ENCODE measurements around the gene HAGHL.
A peak's percentile ranks its signal among the peaks of the same experiment; 100 is the strongest.
"Not testable (repeated sequence)": the region's sequence is repeated elsewhere in the genome, so short reads cannot be mapped to it uniquely, and the experiment has no call there.

The HAGHL gene

DNA sequence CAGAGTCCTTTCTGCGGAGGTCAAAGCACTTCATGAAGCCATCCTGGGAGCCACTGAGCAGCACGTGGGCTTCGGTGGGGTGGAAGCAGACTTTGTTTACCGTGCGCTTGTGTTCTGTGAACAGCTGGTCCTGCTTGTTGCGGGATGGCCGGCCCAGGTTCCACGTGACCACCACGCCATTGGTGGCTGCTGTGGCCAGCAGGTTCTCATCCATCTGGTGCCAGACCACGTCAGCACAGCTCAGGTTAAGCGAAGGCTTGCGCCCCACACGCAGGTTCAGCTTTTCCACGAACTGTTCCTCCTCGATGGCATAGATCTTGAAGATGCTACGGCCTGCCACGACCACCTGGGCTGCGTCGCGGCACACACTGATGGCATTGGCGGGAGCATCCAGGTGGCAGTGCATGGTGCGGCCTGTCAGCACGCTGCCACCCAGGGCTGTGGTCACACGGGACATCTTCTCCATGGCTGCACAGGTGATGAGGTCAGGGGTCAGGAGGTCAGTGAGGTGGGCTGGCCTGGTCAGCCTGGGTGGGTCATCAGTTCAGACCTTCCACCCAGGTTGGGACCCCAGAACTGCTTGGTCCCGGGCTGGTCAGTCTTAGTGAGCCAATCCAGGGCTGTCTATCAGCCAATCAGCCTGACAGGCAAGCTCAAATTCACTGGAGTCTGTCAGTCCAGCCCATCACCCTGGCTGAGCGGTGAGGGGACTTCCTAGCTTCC lies 37.6 kb upstream of the HAGHL start:
- DNase-seq: no peak

DNA sequence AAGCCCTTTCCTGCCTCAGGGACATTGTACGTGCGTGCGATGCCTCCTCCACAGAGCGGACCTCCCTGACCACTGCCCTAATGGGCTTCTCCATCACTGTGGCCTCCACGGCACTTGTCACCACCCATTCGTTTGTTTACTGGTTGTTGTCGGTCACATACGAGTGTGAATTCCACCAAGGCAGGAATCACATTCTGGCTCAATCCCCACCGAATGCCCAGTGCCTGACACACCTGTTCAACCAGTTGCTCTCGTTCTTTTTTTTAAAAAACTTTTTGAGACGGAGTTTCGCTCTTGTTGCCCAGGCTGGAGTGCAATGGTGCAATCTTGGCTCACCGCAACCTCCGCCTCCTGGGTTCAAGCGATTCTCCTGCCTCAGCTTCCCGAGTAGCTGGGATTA lies 35.7 kb upstream of the HAGHL start:
- DNase-seq: not testable (repeated sequence)

DNA sequence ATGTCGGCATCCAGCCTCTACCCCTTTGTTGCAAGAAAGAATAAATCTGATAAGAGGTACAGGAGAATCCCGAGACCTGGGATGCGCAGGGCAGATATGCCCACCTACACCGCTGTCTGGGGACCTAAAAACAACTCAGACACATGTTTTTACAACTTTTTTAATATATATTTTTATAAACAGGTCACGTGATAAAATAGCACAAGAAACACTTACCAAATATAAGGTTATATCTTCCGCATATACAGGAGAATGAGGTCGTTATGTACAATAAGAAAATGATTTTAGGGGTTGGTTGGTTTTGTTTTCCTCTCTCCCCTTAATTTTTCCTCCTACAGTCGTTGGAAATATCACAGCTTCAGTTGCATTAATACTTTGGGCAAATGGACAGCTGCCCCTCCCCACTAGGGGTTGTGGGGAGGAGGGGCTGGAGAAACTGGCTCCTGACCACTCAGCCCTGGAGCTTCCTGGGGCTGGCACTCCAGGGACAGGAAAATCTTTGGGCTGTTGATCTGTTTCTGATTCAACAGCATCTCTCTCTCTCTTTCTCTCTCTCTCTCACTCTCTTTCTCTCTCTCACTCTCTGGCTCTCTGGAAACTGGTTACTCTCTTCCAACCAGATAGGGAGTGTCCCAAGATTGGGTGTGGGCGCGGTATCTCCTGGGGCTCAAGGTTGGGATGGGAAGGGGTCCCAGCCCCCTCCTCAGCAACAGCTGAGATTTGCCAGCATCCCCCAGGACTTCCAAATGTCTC lies 34.4 kb upstream of the HAGHL start:
- no peak for DNase-seq

DNA sequence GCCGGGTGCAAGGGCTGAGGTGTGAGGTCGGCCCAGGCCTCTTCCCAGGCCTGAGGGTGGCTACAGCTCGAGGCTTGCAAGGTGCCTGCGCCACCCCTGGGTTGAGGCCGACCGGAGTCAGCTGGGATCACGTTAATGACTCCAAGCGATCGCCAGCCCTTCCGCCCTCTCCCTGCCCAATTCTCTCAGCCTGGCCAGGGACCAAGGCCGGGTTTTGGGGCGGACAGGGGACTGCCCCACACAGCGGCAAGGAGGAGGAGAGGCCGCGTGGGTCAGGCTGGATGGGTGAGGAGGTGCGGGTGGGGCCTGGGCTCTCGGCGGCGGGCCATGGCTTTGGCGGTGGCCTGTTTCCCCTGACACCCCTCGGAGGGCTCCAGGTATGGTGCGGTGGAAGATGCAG lies 33.5 kb upstream of the HAGHL start:
- DNase-seq: no peak

DNA sequence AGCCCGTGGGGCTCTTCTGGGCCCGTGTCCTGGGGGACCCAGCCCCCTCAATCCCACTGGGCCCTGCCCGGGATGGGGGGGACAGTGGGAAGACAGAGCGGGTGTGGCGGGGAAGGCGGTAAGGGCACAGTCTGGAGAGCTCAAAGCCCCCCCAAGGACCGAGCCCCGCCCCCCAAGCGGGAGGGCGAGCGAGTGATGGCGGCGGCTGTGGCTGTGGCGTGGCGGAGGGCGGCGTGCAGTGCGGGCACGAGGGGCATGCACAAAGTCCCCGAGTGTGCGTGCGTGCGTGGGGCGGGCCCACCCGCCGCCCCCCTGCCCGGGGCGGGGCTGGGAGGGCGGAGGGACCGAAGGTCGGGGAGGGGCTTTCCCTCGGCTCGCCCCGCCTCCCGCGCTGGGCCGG lies 33.1 kb upstream of the HAGHL start:
- DNase-seq: no peak

DNA sequence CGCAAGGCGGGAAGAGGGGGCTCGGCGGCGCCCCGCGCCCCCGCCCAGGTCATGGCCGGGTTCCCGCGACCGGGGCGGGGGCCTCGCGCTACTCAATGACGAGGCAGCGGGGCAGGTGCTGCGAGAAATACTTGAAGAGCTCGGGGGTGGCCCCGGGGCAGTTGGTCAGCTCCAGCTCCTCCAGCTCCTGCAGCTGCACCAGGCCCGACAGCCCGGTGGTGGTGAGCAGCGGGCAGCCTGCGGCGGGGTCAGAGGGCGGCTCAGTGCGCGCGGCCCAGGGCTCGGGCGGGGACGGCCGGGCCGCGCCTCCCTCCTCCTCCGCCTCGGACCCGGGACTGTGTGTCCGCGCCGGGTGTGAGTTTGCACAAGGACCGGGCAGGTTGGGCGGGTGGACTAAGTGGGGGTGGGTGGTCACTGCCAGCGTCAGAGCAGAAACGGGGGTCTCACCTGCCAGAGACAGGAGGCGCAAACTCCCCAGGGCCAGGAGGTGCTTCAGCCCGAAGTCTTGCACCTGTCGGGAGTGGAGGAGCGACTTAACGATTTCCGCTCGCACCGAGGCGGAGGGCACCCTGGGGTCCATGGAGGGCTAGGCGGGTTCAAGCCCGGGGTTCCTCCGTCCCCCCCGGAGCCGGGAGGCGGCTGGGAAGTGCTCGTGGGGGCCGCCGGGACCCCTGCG lies 32.6 kb upstream of the HAGHL start:
- DNase-seq: no peak

DNA sequence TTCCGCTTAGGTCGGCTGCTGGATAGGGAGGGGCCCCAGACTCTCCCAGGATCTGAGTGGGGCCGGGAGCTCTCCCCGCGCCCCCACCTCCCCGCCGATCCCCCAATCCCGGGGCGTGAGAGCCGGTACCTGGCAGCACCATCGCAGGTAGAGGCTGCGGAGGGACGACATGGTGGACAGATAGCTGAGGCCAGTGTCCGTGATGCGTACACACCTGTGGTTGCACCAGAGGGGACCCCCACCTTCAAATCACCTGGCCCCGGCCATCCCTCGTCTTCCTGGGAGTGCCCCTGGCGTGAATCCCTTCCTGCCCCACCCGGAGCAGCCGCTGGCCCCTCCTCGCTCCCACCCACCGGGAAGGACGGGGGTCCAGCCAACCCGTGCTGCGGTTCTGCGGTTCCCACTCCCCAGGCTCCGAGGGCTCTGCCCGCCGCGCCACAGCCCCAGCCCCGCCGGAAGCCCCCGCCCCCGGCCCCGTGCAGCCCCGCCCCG lies 32.0 kb upstream of the HAGHL start:
- DNase-seq: no peak

DNA sequence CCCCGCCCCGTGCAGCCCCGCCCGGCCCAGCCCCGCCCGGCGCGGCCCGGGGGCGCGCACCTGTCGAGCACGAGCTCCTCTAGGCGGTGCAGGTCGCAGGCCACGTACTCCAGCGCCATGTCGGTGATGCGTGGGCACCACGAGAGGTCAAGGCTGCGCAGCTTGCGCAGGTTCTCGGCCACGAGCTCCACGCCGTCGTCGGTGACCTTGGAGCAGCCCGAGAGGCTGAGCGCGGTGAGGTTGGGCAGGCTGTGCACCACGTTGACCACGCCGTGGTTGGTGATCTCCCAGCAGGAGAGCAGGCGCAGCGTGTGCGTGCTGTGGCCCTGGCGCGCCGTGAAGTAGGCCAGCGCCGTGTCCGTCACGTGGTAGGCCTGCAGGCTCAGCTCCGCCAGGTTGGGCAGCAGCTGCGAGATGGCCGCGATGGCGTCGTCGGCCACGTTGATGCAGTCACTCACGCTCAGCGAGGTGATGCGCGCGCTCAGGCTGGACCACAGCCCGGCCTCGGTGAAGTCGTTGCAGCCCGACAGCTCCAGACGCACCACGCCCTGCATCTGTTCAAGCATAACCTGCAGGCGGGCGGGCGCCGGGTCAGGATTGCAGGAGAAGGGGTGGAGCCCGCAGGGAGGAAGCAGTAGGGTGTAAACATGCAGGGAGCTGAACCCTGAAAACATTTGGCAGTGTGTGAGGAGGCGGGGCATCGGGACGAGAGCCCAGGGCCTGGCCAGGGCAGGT lies 31.4 kb upstream of the HAGHL start:
- peak; percentile 71 for DNase-seq

DNA sequence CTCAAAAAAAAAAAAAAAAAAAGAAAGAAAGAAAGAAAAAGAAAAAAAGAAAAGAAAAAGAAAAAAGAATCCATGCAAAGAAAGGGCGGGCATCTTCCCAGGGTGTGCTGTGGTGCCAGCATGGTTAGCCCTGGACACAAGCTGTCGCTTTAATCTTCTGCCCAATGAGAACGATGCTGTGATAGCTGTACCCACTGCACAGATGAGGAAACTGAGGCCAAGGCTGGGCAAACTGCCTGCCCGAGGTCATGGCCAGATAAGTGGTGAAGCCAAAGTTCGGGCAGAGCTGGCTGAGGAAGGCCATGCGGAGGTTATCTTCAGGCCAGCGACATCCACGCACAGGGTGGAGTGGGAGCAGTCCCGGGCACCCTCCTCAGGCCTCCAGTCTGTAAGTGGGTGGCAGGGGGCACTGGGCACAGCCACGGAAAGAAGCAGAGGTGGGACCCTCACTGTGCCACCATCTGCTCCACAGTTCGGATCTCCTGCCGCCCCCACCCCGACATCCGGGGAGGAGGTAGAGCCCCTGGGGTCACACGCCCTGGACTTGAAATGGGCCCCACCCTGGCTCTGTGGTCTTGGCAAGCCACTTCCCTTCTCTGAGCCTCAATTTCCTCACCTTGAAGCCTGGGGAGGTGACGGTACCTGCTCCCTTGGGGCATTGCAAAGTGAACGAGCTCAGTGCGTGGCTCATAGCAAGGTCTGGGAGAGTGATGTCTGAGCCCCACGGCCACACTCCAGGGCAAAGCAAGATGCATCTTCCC lies 27.8 kb upstream of the HAGHL start:
- DNase-seq: peak; percentile 45

DNA sequence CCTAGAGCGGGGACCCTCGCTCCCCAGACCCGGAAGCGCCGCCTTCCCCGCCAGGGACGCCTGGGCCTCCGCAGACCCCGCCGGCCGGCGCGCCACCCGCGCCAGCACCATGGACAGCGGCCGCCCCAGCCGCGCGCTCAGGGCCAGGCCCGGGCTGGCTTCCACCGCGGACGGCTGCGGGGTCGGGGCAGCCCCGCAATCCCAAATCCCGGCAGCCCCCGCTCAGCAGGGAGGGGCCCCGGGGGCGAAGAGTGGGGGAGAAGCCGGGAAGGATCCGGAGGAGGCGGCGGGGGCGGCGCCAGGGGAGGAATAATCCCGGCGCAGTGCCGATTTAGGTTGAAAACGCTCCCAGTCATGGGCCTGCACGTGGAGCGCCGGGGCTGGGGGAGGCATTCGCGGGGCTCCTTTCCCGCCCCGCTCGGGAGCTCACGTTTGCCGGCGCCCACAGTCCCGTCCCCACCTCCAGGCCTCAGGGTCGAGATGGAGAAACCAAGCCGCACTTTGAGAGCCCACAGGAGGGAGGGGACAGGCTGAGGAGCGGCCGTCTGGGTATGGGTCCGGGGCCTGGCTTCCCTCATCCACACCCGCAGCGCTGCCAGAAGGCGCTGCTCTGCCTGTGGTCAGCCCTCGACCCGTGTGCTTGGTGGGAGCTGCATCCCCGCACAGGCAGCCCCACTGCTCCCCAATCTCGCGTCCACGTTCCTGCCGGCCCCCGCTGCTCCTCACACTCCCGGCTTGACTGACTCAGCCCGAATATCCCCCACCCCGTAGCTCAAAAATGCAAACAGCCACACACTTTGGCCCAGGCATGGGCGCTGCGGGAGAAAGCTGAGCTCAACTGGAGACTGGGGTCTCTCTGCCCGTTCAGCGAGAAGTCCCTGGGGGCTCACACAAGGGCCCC lies 26.0 kb upstream of the HAGHL start:
- peak; percentile 50 for DNase-seq

DNA sequence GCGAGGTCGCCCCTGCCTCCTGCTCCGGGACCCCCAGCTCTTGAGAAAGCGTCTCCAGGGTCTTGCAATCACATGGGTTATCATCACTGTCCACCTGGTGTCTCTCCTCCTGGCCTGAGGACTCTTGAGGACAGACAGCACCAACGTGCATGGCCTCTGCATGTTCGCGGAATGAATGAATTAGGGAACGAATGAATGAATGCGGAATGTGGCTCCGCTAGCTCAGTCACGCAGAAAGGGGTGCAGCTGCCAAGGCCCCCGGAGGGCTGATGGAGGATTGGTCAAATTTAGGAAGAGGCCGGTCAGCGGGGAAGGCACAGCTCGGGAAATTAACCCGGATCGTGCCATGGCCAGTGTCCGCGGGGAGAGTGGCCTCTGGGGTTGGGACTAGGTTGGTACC lies 24.6 kb upstream of the HAGHL start:
- DNase-seq: no peak

DNA sequence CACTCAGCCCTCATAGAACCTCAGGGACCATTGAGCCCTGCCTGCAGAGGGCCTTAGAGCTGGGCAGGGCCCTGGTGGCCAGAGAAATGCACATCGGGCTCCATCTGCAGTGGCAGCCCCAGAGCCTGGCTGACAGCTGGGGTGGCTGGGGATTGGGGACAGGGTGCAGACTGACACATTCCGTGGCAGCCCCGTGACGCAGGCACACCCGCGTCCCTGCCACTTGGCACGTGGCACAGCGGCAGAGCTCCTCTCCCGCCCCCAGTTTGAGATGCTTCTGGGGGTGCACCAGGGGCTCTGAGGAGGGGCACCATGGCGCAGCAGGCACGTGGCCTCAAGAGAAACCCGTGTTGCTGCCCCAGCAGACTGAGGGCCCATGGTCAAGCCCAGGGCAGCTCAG lies 23.5 kb upstream of the HAGHL start:
- DNase-seq: no peak

DNA sequence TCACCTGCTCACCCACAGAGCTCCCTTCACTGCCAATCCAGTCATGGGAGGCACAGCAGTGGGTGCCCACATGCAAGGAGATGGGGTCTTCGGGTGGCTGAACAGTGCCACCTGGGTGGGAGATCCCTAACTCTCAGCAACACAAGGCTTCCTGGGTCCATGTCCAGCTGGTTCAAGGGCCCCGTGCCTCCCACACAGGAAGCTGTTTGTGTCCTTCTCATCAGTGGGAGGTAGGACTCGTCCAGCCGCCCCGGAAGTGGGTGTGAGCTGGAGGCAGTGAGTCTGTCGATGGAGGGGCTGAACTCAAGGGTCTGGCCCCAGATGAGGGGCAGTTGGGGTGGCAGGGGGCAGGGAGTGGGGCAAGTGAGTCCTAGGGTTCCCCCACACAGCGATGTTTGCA lies 22.9 kb upstream of the HAGHL start:
- DNase-seq: no peak

DNA sequence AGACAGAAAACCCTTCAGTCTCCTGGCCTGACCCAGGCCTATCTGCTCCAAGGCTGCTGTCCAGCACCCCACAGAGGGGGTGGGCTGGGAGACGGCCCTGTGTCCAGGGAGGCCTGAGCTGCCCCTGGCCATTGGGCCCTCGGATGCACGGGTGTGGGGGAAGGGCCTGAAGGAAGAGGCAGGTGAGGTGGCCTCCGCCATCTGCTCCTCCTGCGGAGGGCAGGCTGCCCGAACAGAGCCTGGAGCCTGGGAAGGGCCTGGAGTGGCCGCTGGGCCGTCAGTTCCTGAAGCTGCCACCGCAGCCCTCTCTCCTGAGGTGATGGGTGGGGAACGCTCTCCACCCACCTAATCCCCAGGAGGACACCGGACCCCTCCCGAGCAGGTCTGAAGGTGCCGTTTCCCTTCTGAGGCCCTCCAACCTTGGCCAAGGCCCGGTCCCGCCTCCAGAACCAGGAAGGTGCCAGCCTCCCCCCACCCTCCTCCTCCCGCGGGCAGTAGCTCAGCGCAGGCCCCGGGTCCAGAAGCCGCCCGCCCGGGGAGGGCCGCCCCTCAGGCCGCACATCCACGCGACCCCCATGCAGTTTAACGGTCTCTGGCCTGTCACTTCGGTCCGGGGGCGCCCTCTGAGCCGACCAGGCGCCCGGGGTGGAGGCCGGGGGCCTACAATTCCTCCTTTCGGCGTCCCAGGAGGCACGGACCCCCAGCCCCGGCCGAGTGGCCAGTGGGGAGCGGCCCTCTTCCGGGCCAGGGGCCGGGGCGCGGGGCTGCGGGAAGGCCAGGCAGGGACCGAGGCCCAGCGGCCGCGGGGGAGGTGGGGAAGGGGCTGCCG lies 22.1 kb upstream of the HAGHL start:
- DNase-seq: no peak

DNA sequence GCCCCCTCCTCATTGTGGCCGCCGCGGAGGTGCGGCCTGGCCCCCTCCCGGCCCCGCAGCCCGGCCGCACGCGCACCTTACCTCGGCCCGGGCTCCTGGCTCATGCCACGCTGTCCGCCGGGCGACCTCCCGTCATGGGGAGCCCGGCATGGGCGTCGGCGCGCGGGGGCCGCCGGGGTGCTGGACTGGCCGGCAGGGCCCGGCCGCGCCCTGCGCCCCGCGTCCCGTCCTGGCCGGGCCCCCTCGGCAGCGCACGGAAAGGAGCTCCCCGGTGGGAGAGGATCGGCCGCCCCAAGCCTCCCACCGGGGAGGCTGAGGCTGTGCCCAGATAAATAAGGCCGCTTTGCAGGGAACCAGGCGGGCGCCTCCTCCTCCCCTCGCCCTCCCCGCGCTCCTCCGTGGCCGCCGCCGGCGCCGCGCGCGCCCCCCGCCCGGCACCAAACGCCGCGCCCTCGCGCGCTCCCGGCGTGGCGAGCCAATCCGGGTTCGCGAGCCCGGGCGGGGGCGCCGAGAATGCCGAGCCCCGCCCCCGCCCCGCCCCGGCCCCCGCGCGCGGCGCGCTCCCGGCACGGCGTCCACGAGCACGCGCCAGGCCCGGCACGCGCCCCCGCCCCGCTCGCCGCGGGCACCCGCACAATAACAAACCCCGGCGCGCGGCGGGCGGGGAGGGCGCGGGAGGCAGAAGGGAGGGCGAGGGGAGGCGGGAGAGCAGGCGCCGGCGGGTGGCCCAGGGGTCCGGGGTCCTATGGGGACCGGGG lies 21.3 kb upstream of the HAGHL start, which contains the start of gene FBXL16:
Gene FBXL16, minus strand, starts transcription at position 371 of the 758 bp plus-strand sequence. CDS start 8,396 bp downstream, outside the sequence.
- no peak for DNase-seq

DNA sequence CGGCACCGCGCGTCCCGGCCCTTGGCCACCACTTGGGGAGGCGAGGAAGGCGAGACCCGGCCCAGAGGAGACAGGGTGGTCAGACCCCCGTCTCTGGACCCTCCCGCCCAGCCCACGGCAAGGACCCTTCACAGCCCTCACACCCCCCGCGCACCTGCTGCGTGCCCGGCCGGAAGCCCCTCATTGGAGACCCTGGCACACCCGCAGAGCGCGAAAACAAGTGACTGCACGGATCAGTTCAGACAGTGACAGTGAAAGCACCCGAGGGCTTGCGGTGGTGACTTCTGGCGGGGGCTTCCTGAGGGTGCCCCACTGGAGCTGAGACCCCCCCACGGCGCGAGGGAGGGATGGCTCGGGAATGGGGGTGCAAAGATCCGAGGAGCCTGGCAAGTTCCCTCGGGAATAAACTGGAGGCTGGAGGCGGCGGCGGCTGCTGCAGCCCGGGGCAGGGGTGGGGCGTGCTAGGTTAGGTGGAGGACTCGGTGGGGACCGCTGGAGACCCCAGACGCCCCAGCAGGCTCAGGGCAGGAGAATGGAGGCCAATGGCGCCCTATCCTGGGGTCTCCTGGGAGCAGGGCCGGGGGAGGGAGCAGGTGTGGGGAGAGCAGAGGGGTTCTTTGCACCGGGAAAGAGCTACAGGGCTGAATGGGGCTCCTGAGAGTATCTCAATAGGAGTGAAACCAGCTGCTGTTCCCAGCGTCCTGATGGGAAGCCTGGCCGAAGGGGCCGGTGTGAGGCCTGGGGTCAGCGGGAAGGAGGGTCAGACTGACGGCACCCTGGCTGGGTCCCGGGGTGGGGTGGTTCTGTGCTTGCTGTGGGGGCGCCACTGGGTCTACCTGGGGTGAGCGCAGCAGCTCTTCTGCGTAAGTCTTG lies 20.5 kb upstream of the HAGHL start:
- no peak for DNase-seq

DNA sequence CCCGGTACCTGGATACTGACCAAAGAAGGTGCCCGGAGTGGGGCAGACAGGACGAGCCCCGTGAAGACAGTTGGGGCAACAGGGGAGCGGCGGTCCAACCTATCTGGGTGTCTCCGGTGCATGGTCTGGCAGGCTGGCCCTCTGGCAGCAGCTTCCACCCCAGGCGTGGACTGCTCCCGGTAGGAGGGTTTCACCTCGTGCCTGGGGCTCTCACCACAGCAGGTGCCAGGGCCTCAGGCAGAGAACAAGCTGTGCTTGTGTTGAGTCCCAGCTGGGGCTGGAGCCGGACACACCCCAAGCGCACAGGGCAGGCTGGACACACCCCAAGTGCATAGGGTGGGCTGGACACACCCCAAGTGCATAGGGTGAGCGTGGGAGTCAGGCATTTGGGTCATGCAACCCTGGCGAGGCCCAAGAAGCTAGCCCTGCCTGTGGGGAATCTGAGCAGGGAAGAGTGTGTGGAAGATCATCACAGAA lies 19.8 kb upstream of the HAGHL start:
- DNase-seq: no peak

DNA sequence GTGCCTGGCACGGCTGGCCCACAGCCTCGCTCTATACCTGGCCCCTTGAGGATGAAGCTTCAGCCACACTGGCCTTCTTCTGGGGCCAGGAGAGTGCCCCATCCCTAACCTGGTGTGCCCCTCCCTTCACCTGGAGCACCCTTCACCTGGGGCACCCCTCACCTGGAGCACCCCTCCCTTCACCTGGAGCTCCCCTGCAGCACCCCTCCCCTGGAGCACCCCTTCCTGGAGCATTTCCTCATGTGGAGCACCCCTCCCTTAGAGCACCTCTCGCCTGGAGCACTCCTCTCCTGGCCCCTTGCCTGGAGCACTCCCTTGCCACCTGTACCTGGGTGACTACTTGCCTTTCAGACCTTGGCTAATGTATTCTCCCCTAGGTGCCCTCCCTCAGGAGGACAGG lies 18.9 kb upstream of the HAGHL start:
- no peak for DNase-seq
